Measurements from ENCODE around the gene TMEM184C. TPM values are rescaled to one million over a fixed set of nuclear protein-coding genes. Genes with fewer than 3 reads are reported as not detected.

Gene TMEM184C
- polyA plus RNA-seq, 12 donors = 14.6 to 28.6 (median 23.3) TPM; not detected in 1

DNA sequence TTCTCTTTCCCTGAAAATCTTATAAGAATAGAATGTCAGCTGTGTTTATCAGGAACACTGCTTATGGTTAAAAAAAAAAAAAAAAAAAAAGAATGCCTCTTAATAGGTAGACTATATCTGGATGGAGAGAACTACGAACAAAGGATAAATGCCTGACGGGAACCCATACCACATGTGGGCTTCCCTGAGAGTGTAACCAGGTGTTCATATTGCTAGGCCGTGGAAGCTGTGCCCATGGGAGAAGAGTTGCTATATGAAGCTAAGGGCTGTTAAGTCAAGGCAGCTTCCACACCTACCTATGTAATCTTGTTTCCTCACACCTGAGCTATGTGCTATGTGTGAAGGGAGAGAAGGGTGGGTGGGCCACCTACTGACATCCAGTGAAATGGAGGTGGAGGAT lies 27.3 kb downstream of the TMEM184C start:
- no peak for DNase-seq

- no peak for DNase-seq
Observed at GRCh38 chr4:147645099-147645498, 27.9 kb downstream of the TMEM184C start.

DNA sequence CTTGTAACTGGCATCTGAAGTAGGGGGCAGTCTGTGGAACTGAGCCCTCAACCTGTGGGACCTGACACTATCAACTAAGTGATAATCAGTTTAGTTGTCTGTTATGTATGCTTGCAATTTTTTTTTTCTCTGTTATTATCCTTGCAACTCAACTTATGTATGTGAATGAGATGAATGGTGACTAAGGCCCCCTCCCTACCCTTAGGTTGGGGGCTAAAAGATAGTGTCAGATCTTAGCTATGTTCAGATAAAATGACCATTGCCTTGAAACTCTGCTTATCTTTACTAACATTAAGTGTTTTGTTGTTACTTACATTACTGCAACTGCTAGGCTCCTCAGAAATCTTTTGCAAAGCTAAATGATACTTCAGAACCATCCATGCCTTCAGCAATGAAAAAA lies 31.5 kb downstream of the TMEM184C start:
- DNase-seq = no peak

GRCh38 chr4:147651563-147651962 lies 34.4 kb downstream of the TMEM184C start:
- no peak for DNase-seq

GRCh38 chr4:147655639-147656038 lies 38.4 kb downstream of the TMEM184C start:
- DNase-seq = no peak

GRCh38 chr4:147658501-147658900 lies 41.3 kb downstream of the TMEM184C start:
- DNase-seq = no peak

GRCh38 chr4:147674073-147674472 lies 56.9 kb downstream of the TMEM184C start:
- DNase-seq = no peak

DNA sequence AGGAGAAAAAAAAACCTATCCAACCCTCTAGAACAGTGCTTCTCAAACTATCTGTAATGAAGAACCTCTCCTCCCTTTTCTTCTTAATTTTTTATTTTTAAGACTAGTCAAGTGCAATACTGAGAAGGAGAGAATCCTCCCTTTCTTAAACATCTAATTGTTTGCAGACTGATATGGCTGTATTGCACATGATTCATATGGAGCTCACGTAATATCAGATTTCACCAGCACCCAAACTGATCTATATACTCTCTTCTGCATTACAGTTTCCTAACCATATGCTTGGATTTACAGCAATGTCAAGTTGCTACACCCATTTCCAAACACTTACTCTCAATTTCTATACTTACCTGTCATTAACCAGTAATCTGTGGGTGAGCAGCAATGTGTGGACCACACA lies 57.3 kb downstream of the TMEM184C start:
- DNase-seq = no peak

GRCh38 chr4:147678106-147678505 lies 60.9 kb downstream of the TMEM184C start:
- DNase-seq = no peak

- DNase-seq = no peak
Observed at GRCh38 chr4:147678796-147679549, 61.8 kb downstream of the TMEM184C start.

- DNase-seq = no peak
Observed at GRCh38 chr4:147682755-147683154, 65.6 kb downstream of the TMEM184C start.

GRCh38 chr4:147683188-147683591 lies 66.0 kb downstream of the TMEM184C start:
- peak; percentile 46 for DNase-seq

- DNase-seq = peak; percentile 95
Observed at GRCh38 chr4:147683717-147684700, 66.8 kb downstream of the TMEM184C start, which contains the start of gene PRMT9. PRMT9 (minus strand) TSS chr4:147684163; CDS start chr4:147683987, 176 bp downstream.

DNA sequence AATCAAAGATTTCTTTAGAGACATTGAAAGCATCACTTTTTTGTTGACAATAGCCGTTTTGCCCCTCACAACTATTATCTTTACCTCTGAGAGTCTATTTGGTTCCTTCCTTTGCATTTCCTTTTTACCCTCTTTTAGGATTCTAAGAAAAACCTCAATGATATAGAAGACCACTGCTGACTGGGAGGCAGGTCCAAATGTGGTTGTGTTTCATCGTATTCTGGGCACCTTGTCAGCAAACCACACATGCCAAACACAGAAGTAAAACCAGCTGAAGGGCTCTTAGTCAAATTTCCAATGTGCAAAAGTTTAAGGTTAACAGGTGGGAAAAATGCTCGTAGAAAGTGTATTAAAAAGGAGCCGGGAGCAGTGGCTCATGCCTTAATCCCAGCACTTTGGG lies 71.9 kb downstream of the TMEM184C start:
- no peak for DNase-seq

DNA sequence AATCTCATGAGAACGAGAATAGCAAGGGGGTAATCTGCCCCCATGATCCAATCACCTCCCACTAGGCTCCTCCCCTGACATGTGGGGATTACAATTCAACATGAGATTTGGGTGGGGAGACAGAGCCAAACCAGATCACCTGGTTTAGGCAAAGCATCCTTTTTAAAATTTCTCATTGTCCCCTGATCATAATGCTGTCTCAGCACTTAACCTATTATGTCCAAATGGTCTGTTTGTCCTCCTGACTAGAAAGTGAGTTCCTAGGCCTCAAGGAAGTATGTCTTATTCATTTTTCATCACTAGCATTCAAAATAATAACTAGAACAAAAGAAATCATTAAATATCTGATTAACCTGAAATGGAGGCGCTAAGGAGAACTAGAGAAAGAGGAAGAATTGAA lies 74.6 kb downstream of the TMEM184C start:
- DNase-seq = no peak

DNA sequence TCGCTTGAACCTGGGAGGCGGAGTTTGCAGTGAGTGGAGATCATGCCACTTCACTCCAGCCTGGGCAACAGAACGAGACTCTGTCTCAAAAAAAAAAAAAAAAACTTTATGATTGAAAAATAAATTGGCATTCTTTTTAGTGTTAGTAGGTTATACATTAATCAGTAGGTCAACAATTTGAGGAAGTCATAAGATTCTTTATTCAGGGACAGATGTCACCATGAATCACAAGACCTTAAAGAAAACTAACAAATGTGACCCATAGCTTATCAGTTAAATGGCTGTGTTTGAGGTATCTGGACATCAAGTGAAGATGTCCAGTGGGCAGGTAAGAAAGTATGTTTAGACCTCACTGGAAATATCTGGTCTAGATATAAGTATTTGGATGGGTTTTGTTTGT lies 76.0 kb downstream of the TMEM184C start:
- DNase-seq = no peak

GRCh38 chr4:147696866-147697265 lies 79.7 kb downstream of the TMEM184C start:
- no peak for DNase-seq

DNA sequence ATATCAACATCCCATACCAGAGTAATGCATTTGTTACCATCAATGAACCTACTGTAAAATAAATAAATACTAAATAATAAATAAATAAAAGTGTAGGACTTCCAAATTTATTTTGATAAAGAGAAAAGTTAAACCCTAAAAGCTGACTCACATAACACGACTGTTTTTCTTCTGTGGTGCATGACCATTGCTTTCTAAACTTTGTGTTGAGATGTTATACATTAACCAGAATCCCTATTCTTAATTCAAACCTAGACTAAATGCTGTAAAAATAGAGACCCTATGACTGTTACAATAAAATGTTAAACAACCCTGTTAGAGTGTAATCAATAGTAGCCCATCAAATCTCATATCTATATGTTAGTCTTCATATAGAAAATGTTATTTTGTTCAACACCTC lies 87.6 kb downstream of the TMEM184C start:
- no peak for DNase-seq

GRCh38 chr4:147707892-147708672 lies 90.9 kb downstream of the TMEM184C start:
- DNase-seq = peak; percentile 46

- no peak for DNase-seq
Observed at GRCh38 chr4:147709999-147710398, 92.8 kb downstream of the TMEM184C start.

- peak; percentile 42 for DNase-seq
Observed at GRCh38 chr4:147714575-147715401, 97.6 kb downstream of the TMEM184C start.

Data from muscle of arm (tissue), 12 donors.